Ectodermal cell (in vitro differentiated cells): ENCODE measurements around the gene ARHGAP23.
"Not testable (repeated sequence)": the region's sequence is repeated elsewhere in the genome, so short reads cannot be mapped to it uniquely, and the experiment has no call there.

Experiments
- H3K27ac ChIP-seq: 2 replicates; pipeline ENCODE4 v1.7.0; 2013; ENCODE audit warnings: mild to moderate bottlenecking, low read depth, low read length; ENCODE audit not compliant: insufficient read depth, poor library complexity, severe bottlenecking
- H3K27me3 ChIP-seq: 2 replicates; pipeline ENCODE4 v1.7.0; 2013; ENCODE audit warnings: mild to moderate bottlenecking, low read length; ENCODE audit not compliant: insufficient read depth, control insufficient read depth, poor library complexity, severe bottlenecking
- H3K36me3 ChIP-seq: one replicate; pipeline ENCODE4 v1.7.0; 2013; ENCODE audit warnings: low read length; ENCODE audit not compliant: control insufficient read depth, insufficient read depth
- H3K4me1 ChIP-seq: one replicate; pipeline ENCODE4 v1.7.0; 2013; ENCODE audit warnings: low read length; ENCODE audit not compliant: control insufficient read depth, insufficient read depth
- H3K4me3 ChIP-seq: 2 replicates; pipeline ENCODE4 v1.7.0; 2013; ENCODE audit warnings: low read depth, low read length, control low read depth; ENCODE audit not compliant: insufficient read depth
- H3K9me3 ChIP-seq: 2 replicates; pipeline ENCODE4 v1.7.0; 2013; ENCODE audit warnings: mild to moderate bottlenecking, low read length, moderate library complexity; ENCODE audit not compliant: control insufficient read depth
- WGBS, 2 experiments: methylation state at CpG; one replicate each; pipeline ENCODE4 v1.1.7; 2013; ENCODE audit warnings: missing lambda C conversion rate in 2 of 2; 5-methylcytosine and 5-hydroxymethylcytosine counted together

The ARHGAP23 gene

DNA sequence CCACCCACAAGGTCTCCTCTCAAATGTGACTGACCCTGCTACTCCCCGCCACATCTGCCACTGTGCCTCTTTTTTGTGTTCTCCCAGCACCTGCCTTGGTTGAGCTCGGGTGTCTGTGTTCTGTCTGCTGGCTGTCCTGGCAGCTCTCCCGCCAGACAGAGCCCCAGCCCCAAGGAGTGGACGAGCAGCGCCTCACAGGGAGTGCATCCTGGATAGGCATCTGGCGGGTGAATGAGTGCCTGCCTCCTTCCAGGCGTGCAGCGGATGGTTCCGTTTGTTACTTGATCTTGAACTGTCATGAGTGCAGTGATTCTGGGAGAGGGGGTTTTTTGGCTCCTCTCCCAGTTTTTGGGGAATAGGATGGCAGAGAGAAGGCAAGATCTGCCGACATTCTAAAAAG lies 99.9 kb downstream of the ARHGAP23 start:
- not testable (repeated sequence) for H3K9me3 ChIP-seq, H3K36me3 ChIP-seq, H3K27ac ChIP-seq, H3K4me3 ChIP-seq, H3K27me3 ChIP-seq
- 73 to 76% methylated on average over 10 of the region's 10 CpGs for WGBS, 2 experiments
- peaks cover 20% of the 10 kb centered on the region for H3K4me1 ChIP-seq

DNA sequence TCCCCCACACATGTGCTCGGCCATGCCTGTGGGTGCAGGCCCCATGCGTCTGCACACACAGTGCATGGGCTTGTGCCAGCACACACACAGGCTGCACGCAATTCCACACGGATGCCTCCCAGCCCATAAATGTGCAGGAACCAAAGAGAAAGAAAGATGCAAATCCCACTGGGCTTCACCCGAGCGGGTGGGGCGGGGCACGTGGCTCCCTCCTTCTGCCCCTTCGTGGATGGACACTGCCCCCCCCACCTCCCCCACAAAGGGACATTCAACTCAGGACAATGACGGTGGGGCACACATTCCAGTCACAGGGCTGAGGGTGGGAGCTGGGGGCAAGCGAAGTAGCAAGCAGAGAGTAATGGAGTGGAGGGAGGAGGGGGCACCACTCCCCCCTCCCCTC lies 102.6 kb downstream of the ARHGAP23 start:
- H3K36me3 ChIP-seq, H3K9me3 ChIP-seq, H3K27me3 ChIP-seq, H3K4me3 ChIP-seq, H3K27ac ChIP-seq: not testable (repeated sequence)
- 69 to 87% methylated on average over 5 to 9 of the region's 11 CpGs for WGBS, 2 experiments
- H3K4me1 ChIP-seq = peaks cover 33% of the 10 kb centered on the region

DNA sequence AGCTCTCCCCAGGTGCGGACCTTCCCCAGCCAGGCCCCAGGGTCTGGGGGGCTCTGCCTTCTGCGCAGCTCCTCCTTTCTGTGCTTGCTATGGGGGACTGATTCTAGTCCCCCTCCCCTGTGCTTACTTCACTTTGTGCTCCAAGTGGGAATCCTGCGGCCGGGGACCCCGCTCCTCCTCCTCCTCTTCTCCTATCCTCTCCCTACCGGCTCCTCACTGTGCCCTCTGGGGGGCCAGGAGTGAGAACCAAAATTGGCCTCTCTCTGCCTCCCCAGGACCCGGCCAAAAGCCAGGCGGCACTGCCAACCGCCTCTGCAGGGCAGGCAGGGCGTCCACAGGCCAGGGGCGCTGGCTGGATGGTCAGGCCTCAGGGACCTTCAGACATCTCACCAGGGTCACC lies 103.5 kb downstream of the ARHGAP23 start:
- not testable (repeated sequence) for H3K27ac ChIP-seq, H3K27me3 ChIP-seq, H3K36me3 ChIP-seq, H3K9me3 ChIP-seq, H3K4me3 ChIP-seq
- H3K4me1 ChIP-seq = peaks cover 39% of the 10 kb centered on the region
- 70 to 74% methylated on average over 9 to 10 of the region's 11 CpGs for WGBS, 2 experiments

DNA sequence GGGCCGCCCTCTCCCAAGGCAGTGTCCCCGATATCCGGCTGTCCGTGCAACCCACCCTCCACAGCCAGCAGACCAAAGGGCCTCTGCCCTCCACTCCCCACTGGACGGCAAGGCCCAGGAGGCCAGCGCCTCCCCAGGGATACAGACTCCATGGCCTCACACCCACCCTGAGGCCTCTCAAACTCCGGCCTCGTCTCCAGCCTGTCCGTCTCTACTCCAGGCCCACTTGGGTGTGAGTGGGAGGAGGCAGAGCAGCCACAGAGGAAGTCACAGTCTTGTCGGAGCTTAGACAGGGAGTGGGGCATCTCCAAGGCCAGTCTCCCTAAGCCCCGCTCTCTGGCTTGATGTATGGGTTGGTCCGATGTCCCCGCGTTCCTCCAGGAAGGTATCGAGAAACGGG lies 104.2 kb downstream of the ARHGAP23 start:
- H3K9me3 ChIP-seq = no peaks in the 10 kb centered on the region
- H3K4me3 ChIP-seq = no peak overlapping the region
- no peak overlapping the region for H3K27ac ChIP-seq
- H3K27me3 ChIP-seq = peaks cover 4% of the 10 kb centered on the region
- H3K36me3 ChIP-seq = no peaks in the 10 kb centered on the region
- 94 to 95% methylated on average over 16 of the region's 16 CpGs for WGBS, 2 experiments
- H3K4me1 ChIP-seq = peaks cover 39% of the 10 kb centered on the region

DNA sequence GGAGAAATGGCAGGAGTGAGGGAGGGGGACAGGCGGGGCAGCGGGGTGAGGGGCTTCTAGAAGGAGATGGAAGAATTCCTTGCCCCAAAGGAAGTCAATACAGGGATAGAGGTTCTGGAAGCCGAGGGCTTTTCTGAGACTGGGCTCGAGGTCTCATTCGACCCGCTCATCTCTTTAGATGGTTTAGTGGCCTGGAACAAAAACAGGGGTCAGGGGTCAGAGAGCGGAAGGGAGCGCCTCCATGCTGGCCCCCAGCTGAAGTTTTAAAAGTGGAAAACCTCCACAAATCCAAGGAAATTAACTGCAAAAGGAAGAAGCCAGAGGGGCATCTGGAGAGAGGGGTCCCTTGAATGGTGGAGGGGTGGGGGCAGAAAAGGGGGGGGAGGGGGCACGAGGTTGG lies 105.0 kb downstream of the ARHGAP23 start:
- peak overlapping the region; percentile 55 for H3K27ac ChIP-seq

DNA sequence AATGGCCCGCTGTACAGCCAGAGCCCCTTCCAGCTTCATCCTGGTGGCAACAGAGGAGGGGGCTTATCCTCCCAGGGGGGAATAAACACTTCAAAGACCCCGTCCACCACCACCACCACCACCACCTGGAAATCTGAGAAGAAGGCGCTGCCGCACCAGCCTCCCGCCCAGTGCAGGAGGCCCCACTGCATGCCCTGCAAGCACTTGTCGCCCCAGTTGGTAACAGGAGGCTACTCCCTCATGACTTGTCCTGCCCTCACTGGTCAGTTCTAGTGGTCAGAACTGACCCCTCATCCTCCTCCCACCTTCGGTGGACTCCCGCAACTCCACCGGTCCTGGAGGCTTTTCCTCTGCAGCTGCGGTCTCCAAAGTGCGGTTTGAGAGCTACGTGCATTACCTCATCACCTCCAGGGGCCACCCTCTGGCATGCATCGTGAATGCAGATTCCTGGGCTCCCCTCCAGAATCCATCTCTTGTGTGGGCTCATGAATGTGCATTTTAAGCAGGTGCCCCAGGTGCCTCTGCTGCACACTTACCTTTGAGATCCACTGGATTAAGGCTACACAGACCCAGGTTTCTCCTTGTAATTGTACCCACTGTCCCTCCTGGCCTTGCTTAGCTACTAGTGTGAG lies 105.7 kb downstream of the ARHGAP23 start:
- H3K27ac ChIP-seq = peak overlapping the region; percentile 56
- no peak overlapping the region for H3K4me3 ChIP-seq
- no peaks in the 10 kb centered on the region for H3K36me3 ChIP-seq
- H3K27me3 ChIP-seq = peaks cover under 1% of the 10 kb centered on the region
- 78 to 81% methylated on average over 13 of the region's 13 CpGs for WGBS, 2 experiments
- peaks cover 39% of the 10 kb centered on the region for H3K4me1 ChIP-seq
- no peaks in the 10 kb centered on the region for H3K9me3 ChIP-seq

More for the DNA sequence above, 105.0 kb downstream of the ARHGAP23 start:
- peaks cover 4% of the 10 kb centered on the region for H3K27me3 ChIP-seq
- H3K36me3 ChIP-seq = no peaks in the 10 kb centered on the region
- H3K4me3 ChIP-seq = no peak overlapping the region
- H3K4me1 ChIP-seq = peaks cover 39% of the 10 kb centered on the region
- H3K9me3 ChIP-seq = no peaks in the 10 kb centered on the region
- 37% methylated on average over 9 of the region's 9 CpGs for WGBS, 2 experiments

DNA sequence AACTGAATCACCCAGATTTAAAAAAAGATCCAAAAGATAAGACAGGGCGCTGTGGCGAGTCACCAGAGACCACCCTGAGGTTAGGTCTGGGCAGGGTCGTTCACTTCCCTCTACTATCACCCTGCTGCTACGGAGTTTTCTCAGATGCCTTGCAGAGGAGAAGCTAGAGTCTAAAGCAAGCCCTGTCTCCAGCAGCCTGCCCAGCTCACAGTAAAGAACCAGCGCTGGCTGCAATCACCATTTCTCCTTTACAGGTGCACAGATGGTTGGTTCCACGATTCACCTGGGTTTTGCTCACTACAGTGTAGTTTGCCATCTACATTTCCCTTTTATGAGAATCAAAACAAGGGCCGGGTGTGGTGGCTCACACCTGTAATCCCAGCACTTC lies 106.2 kb downstream of the ARHGAP23 start:
- Histone ChIP-seq H3K9me3 (no peaks in the 10 kb centered on the region), H3K27ac (no peak overlapping the region), H3K4me3 (no peak overlapping the region), H3K27me3 (no peaks in the 10 kb centered on the region), H3K4me1 (peaks cover 39% of the 10 kb centered on the region), H3K36me3 (no peaks in the 10 kb centered on the region)
- 86 to 87% methylated on average over 7 of the region's 7 CpGs for WGBS, 2 experiments

DNA sequence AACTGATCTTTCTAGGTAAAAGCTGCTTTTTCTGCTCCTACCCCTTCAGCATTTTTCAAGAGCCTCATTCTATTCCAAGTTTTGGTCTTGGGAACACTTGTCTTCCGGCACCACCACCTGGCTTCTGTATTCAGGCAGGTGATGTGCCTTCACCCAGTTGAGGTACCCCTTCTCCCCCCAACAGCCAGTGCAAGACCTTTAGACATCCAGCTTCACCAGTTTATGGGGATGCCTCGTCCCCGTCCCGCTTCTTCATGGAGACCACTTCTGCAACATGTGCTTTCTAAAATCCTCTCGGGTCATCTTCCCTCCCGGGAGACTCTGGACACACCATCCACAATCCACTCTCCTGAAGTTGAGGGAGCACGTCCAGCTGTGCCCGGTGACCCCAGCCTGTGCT lies 107.6 kb downstream of the ARHGAP23 start:
- H3K4me1 ChIP-seq = peaks cover 37% of the 10 kb centered on the region
- no peaks in the 10 kb centered on the region for H3K27me3 ChIP-seq
- 90 to 96% methylated on average over 8 of the region's 8 CpGs for WGBS, 2 experiments
- no peak overlapping the region for H3K27ac ChIP-seq
- H3K9me3 ChIP-seq = no peaks in the 10 kb centered on the region
- no peak overlapping the region for H3K4me3 ChIP-seq
- H3K36me3 ChIP-seq = no peaks in the 10 kb centered on the region

DNA sequence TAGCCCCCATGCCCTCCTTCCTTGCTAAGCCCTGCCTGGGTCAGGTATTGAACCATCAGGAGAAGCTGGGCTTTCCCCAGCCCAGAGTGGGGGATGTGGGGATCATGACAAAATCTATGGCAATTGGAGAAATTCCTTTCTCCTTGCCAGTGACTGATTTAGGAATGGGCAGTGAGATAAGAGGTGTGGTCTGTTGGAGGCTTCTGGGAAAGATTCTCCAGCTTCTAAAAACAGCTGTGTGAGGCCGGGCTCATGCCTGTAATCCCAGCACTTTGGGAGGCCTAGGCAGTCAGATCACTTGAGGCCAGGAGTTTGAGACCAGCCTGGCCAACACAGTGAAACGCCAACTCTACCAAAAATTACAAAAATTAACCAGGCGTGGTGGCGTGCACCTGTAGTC lies 108.4 kb downstream of the ARHGAP23 start:
- no peaks in the 10 kb centered on the region for H3K36me3 ChIP-seq
- 89 to 93% methylated on average over 4 of the region's 4 CpGs for WGBS, 2 experiments
- no peak overlapping the region for H3K4me3 ChIP-seq
- peaks cover 33% of the 10 kb centered on the region for H3K4me1 ChIP-seq
- H3K27me3 ChIP-seq = no peaks in the 10 kb centered on the region
- H3K9me3 ChIP-seq = no peaks in the 10 kb centered on the region
- H3K27ac ChIP-seq = no peak overlapping the region

DNA sequence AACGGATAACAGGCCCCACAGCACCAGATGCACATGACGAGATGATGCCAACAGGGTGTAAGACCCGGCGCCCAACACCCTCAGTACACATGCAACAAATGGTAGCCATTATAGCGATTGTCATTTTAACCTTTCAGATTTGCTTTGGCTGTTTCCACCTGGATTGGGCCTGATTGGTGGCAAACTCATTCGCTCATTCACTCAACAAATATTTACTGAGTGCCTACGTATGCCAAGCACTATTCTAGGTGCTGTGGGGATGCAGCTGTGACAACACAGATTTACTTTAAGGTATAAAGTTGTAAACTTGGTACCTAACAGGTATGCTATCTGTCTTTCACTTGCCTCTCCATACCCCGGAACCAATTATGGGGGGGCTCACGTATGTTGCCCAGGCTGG lies 110.6 kb downstream of the ARHGAP23 start:
- H3K27me3 ChIP-seq = no peaks in the 10 kb centered on the region
- 95% methylated on average over 9 of the region's 9 CpGs for WGBS, 2 experiments
- H3K27ac ChIP-seq = no peak overlapping the region
- H3K36me3 ChIP-seq = no peaks in the 10 kb centered on the region
- H3K9me3 ChIP-seq = no peaks in the 10 kb centered on the region
- no peak overlapping the region for H3K4me3 ChIP-seq
- peaks cover 14% of the 10 kb centered on the region for H3K4me1 ChIP-seq

DNA sequence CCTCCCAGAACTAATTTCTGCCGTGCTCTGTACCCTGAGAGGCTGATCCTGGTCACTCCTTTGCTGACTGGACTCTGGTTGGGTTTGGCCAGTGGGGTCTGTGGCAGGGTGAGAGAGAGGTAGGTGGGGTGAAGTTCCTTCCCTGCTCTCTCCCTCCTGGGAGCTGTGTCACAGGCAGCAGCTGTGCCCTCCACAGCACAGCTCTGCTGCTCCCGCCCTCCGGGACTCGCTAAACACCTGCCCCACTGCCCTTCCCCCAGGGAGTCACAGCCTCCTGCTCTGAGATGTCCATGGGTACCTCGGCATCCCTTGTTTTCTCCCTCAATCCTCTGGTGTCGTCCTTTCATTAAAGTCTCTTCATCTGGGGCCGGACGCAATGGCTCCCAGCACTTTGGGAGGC lies 111.1 kb downstream of the ARHGAP23 start:
- no peak overlapping the region for H3K27ac ChIP-seq
- H3K9me3 ChIP-seq = no peaks in the 10 kb centered on the region
- WGBS, 2 experiments = 89 to 90% methylated on average over 8 of the region's 8 CpGs
- H3K4me3 ChIP-seq = no peak overlapping the region
- no peaks in the 10 kb centered on the region for H3K27me3 ChIP-seq
- no peaks in the 10 kb centered on the region for H3K36me3 ChIP-seq
- H3K4me1 ChIP-seq = peaks cover 9% of the 10 kb centered on the region
